Measurements from ENCODE around the gene SLC35F5.
"Not testable (repeated sequence)": the region's sequence is repeated elsewhere in the genome, so short reads cannot be mapped to it uniquely, and the experiment has no call there.

SLC35F5 gene

GRCh38 chr2:113676623-113677266 lies 79.7 kb downstream of the SLC35F5 start:
- Histone ChIP-seq H3K4me3 (ENCODE audit: insufficient read depth, low read depth, low read length) (no peak overlapping the region), H3K9me3 (ENCODE audit: control insufficient read depth, low read length) (no peaks in the 10 kb centered on the region), H3K27ac (ENCODE audit: insufficient read depth, low read depth, low read length, poor library complexity, severe bottlenecking) (no peak overlapping the region), H3K4me1 (ENCODE audit: control insufficient read depth, insufficient read depth, low read length) (no peaks in the 10 kb centered on the region), H3K27me3 (ENCODE audit: control insufficient read depth, insufficient read depth, low read length, poor library complexity, severe bottlenecking) (peaks cover 3% of the 10 kb centered on the region), H3K36me3 (ENCODE audit: control insufficient read depth, insufficient read depth, low read length) (no peaks in the 10 kb centered on the region)
- 92 to 97% methylated on average over 4 of the region's 4 CpGs for WGBS, 2 experiments

GRCh38 chr2:113675875-113676274 lies 80.6 kb downstream of the SLC35F5 start:
- H3K27me3 ChIP-seq (ENCODE audit: control insufficient read depth, insufficient read depth, low read length, poor library complexity, severe bottlenecking), result peaks cover 3% of the 10 kb centered on the region
- no peaks in the 10 kb centered on the region for H3K9me3 ChIP-seq (ENCODE audit: control insufficient read depth, low read length)
- 80 to 84% methylated on average over 9 of the region's 9 CpGs for WGBS, 2 experiments
- no peak overlapping the region for H3K4me3 ChIP-seq (ENCODE audit: insufficient read depth, low read depth, low read length)
- no peaks in the 10 kb centered on the region for H3K36me3 ChIP-seq (ENCODE audit: control insufficient read depth, insufficient read depth, low read length)
- no peak overlapping the region for H3K27ac ChIP-seq (ENCODE audit: insufficient read depth, low read depth, low read length, poor library complexity, severe bottlenecking)
- no peaks in the 10 kb centered on the region for H3K4me1 ChIP-seq (ENCODE audit: control insufficient read depth, insufficient read depth, low read length)

- Histone ChIP-seq H3K4me1 (ENCODE audit: control insufficient read depth, insufficient read depth, low read length) (no peaks in the 10 kb centered on the region), H3K9me3 (ENCODE audit: control insufficient read depth, low read length) (no peaks in the 10 kb centered on the region), H3K27me3 (ENCODE audit: control insufficient read depth, insufficient read depth, low read length, poor library complexity, severe bottlenecking) (peaks cover 3% of the 10 kb centered on the region), H3K36me3 (ENCODE audit: control insufficient read depth, insufficient read depth, low read length) (no peaks in the 10 kb centered on the region), H3K27ac (ENCODE audit: insufficient read depth, low read depth, low read length, poor library complexity, severe bottlenecking) (no peak overlapping the region), H3K4me3 (ENCODE audit: insufficient read depth, low read depth, low read length) (no peak overlapping the region)
- WGBS, 2 experiments, result 68 to 71% methylated on average over 7 of the region's 7 CpGs
These were observed 84.0 kb downstream of the SLC35F5 start for GRCh38 chr2:113672326-113672932.

- H3K9me3 ChIP-seq (ENCODE audit: control insufficient read depth, low read length); H3K27me3 ChIP-seq (ENCODE audit: control insufficient read depth, insufficient read depth, low read length, poor library complexity, severe bottlenecking); H3K27ac ChIP-seq (ENCODE audit: insufficient read depth, low read depth, low read length, poor library complexity, severe bottlenecking); H3K4me3 ChIP-seq (ENCODE audit: insufficient read depth, low read depth, low read length); H3K36me3 ChIP-seq (ENCODE audit: control insufficient read depth, insufficient read depth, low read length); H3K4me1 ChIP-seq (ENCODE audit: control insufficient read depth, insufficient read depth, low read length): not testable (repeated sequence)
- 93 to 95% methylated on average over 21 of the region's 21 CpGs for WGBS, 2 experiments
These were observed 87.4 kb downstream of the SLC35F5 start for GRCh38 chr2:113669013-113669412.

GRCh38 chr2:113664761-113665533 lies 91.5 kb downstream of the SLC35F5 start:
- not testable (repeated sequence) for H3K36me3 ChIP-seq (ENCODE audit: control insufficient read depth, insufficient read depth, low read length); H3K4me3 ChIP-seq (ENCODE audit: insufficient read depth, low read depth, low read length); H3K9me3 ChIP-seq (ENCODE audit: control insufficient read depth, low read length); H3K27me3 ChIP-seq (ENCODE audit: control insufficient read depth, insufficient read depth, low read length, poor library complexity, severe bottlenecking); H3K4me1 ChIP-seq (ENCODE audit: control insufficient read depth, insufficient read depth, low read length); H3K27ac ChIP-seq (ENCODE audit: insufficient read depth, low read depth, low read length, poor library complexity, severe bottlenecking)
- WGBS, 2 experiments, result 92 to 95% methylated on average over 6 of the region's 6 CpGs

GRCh38 chr2:113663285-113664060 lies 93.0 kb downstream of the SLC35F5 start:
- H3K4me3 ChIP-seq (ENCODE audit: insufficient read depth, low read depth, low read length); H3K27ac ChIP-seq (ENCODE audit: insufficient read depth, low read depth, low read length, poor library complexity, severe bottlenecking); H3K27me3 ChIP-seq (ENCODE audit: control insufficient read depth, insufficient read depth, low read length, poor library complexity, severe bottlenecking); H3K4me1 ChIP-seq (ENCODE audit: control insufficient read depth, insufficient read depth, low read length); H3K36me3 ChIP-seq (ENCODE audit: control insufficient read depth, insufficient read depth, low read length); H3K9me3 ChIP-seq (ENCODE audit: control insufficient read depth, low read length): not testable (repeated sequence)
- 90 to 93% methylated on average over 7 to 9 of the region's 10 CpGs for WGBS, 2 experiments
